K562 (cell line): ENCODE data around the gene KRTAP10-6. TPM values are rescaled to one million over a fixed set of nuclear protein-coding genes. Genes with fewer than 3 reads are reported as not detected.
A peak's percentile ranks its signal among the peaks of the same experiment; 100 is the strongest.

Experiments used
- ATAC-seq: fragments of 200-7000 bp; cut with Tn5 transposase; 3 replicates; pipeline ENCODE4 v1.9.1; 2020; ENCODE audit warnings: moderate library complexity
- BruUV-seq: library from RNA; stranded (reverse); fragments of 400-500 nt; replicated peaks from 2 replicates; lab custom pipeline; 2021; lab: Mats Ljungman, UMichigan
- CTCF ChIA-PET: fragments of 300-600 bp; formaldehyde crosslinking; extraction: SDS; loops from one replicate; lab custom pipeline; 2021; ENCODE audit warnings: low intra/inter-chr PET ratio; lab: Yijun Ruan, JAX
- POLR2A ChIA-PET: fragments of 300-600, 350-650 bp; sonication (Branson Sonifier 250); formaldehyde crosslinking; extraction: SDS; loops from one replicate; lab custom pipeline; 2021; ENCODE audit warnings: antibody characterized with exemption, inconsistent platforms; lab: Yijun Ruan, JAX
- DNase-seq, 4 experiments: peaks; one replicate each; pipeline versions ENCODE4 v3.0.0 to v3.0.0-alpha.2; 2011 to 2018; ENCODE audit warnings: low spot score in 3 of 4, mixed read lengths in 3 of 4; ENCODE audit errors: extremely low read depth in 1 of 4
- FAIRE-seq: peaks from 2 replicates; lab custom pipeline; 2011; peaks lifted over from hg19 to GRCh38; lab: Jason Lieb, UNC
- H2AFZ ChIP-seq: 2 replicates; pipeline ENCODE4 v1.6.0; 2011; ENCODE audit warnings: low read depth, low read length, control low read depth, inconsistent platforms
- H3K27ac ChIP-seq: fragments of 200-600 bp; 3 replicates; pipeline ENCODE4 v1.8.0; 2011; ENCODE audit warnings: low read depth, mild to moderate bottlenecking, control low read depth, inconsistent platforms, low read length, moderate library complexity, mixed read lengths; ENCODE audit errors: extremely low read depth
- H3K27me3 ChIP-seq, 2 experiments: fragments of 300-600 bp in 1 of 2; 2 replicates in 1 of 2; 3 replicates in 1 of 2; pipeline versions ENCODE4 v1.6.0 to v1.8.0; 2011; ENCODE audit warnings: inconsistent platforms in 2 of 2, low read length in 2 of 2, mild to moderate bottlenecking in 1 of 2, mixed read lengths in 1 of 2, moderate library complexity in 1 of 2; ENCODE audit not compliant: control insufficient read depth in 2 of 2, insufficient read depth in 2 of 2
- H3K36me3 ChIP-seq: fragments of 300-600 bp; 3 replicates; pipeline ENCODE4 v1.8.0; 2011; ENCODE audit warnings: mild to moderate bottlenecking, low read length, inconsistent platforms; ENCODE audit not compliant: control insufficient read depth, insufficient read depth
- H3K4me1 ChIP-seq, 2 experiments: fragments of 200-600 bp in 1 of 2; replicated peaks in 1 of 2; 2 replicates in 1 of 2; 3 replicates in 1 of 2; pipeline versions ENCODE4 v1.5.1 to v1.8.0; 2011; ENCODE audit warnings: inconsistent platforms in 2 of 2, low read length in 2 of 2, mild to moderate bottlenecking in 1 of 2, mixed read lengths in 1 of 2, moderate library complexity in 1 of 2; ENCODE audit not compliant: control insufficient read depth in 2 of 2, insufficient read depth in 2 of 2
- H3K4me2 ChIP-seq: 2 replicates; pipeline ENCODE4 v1.6.1; 2011; ENCODE audit warnings: low read length, control low read depth, inconsistent platforms, mixed read lengths; ENCODE audit not compliant: insufficient read depth
- H3K4me3 ChIP-seq: fragments of 200-600 bp; sonication (generic), shearing (Covaris generic); 2 replicates; pipeline ENCODE4 v1.5.1; 2016; ENCODE audit warnings: control low read depth, inconsistent platforms
- H3K79me2 ChIP-seq: fragments of 200-600 bp; 3 replicates; pipeline ENCODE4 v1.8.0; 2011; ENCODE audit warnings: low read length, inconsistent platforms; ENCODE audit not compliant: control insufficient read depth, insufficient read depth
- H3K9ac ChIP-seq, 2 experiments: 2 replicates each; pipeline versions ENCODE4 v1.6.0 to v1.6.1; 2011; ENCODE audit warnings: low read depth in 2 of 2, low read length in 2 of 2, control low read depth in 1 of 2, inconsistent platforms in 1 of 2, mild to moderate bottlenecking in 1 of 2, mixed read lengths in 1 of 2; ENCODE audit not compliant: insufficient read depth in 1 of 2
- H3K9me1 ChIP-seq: one replicate; pipeline ENCODE4 v1.6.0; 2011; ENCODE audit warnings: inconsistent platforms, mild to moderate bottlenecking, low read length, moderate library complexity; ENCODE audit not compliant: control insufficient read depth, insufficient read depth
- H3K9me3 ChIP-seq: replicated peaks from 2 replicates; pipeline ENCODE4 v1.5.1; 2011; ENCODE audit warnings: low read depth, low read length, inconsistent platforms; ENCODE audit not compliant: control insufficient read depth, insufficient read depth
- H4K20me1 ChIP-seq: replicated peaks from 2 replicates; pipeline ENCODE4 v1.6.1; 2011; ENCODE audit warnings: low read length, inconsistent platforms, mixed read lengths; ENCODE audit not compliant: control insufficient read depth, insufficient read depth
- ELK3 ChIP-seq: fragments of 450-650 bp; formaldehyde crosslinking; IDR thresholded peaks from 2 replicates; pipeline ENCODE4 v1.4.0; 2020; ENCODE audit warnings: mild to moderate bottlenecking
- HOMEZ ChIP-seq: fragments of 250-450 bp; sonication (Bioruptor Pico); IDR thresholded peaks from 2 replicates; pipeline ENCODE4 v1.4.0; 2020; ENCODE audit warnings: mild to moderate bottlenecking, moderate library complexity
- KDM1A ChIP-seq, 2 experiments: fragments of 450-650 bp; IDR thresholded peaks; 2 replicates each; pipeline ENCODE4 v1.6.1; 2016; ENCODE audit warnings: mild to moderate bottlenecking in 2 of 2
- NR2C1 ChIP-seq, 2 experiments: fragments of 450-650 bp; IDR thresholded peaks; 2 replicates each; pipeline ENCODE4 v1.6.1; 2017; ENCODE audit warnings: mild to moderate bottlenecking in 2 of 2, antibody characterized with exemption in 1 of 2, inconsistent platforms in 1 of 2, missing compliant biosample characterization in 1 of 2, missing genetic modification characterization in 1 of 2
- NRF1 ChIP-seq, 2 experiments: fragments of 450-650 bp; IDR thresholded peaks in 1 of 2; conservative IDR thresholded peaks in 1 of 2; 2 replicates each; pipeline ENCODE4 v1.6.1; 2014; ENCODE audit warnings: mild to moderate bottlenecking in 2 of 2
- POLR3A ChIP-seq: IDR thresholded peaks from 2 replicates; pipeline ENCODE4 v1.6.1; 2011; ENCODE audit warnings: borderline replicate concordance, mild to moderate bottlenecking, moderate library complexity; ENCODE audit not compliant: insufficient read length, insufficient read depth; ENCODE audit errors: extremely low read depth
- ZNF121 ChIP-seq: sonication (generic); formaldehyde crosslinking; conservative IDR thresholded peaks from 2 replicates; pipeline ENCODE4 v1.8.0; 2022; ENCODE audit warnings: missing genetic modification reagents
- ZNF133 ChIP-seq: fragments of 250-450 bp; sonication (Bioruptor Pico); IDR thresholded peaks from 2 replicates; pipeline ENCODE4 v1.4.0; 2020; ENCODE audit warnings: mild to moderate bottlenecking
- WGBS: fragments of 100-300 bp; shearing (Covaris generic); methylation state at CpG from one replicate; pipeline ENCODE4 v1.1.6; 2016; ENCODE audit warnings: low coverage, mixed read lengths; ENCODE audit not compliant: insufficient coverage; ENCODE audit errors: missing lambda C conversion rate; 5-methylcytosine and 5-hydroxymethylcytosine counted together
- in situ Hi-C: fragments of 300-500 bp; cut with MboI; formaldehyde crosslinking; loops from 4 replicates; pipeline ENCODE4 v1.15.0; 2018; ENCODE audit warnings: inconsistent platforms, mixed read lengths
- intact Hi-C: fragments of 100-400 bp; cut with micrococcal nuclease; formaldehyde crosslinking; loops from 2 replicates; pipeline ENCODE4 v1.14.2; 2022
- polyA plus RNA-seq, 8 experiments: library from polyadenylated mRNA; depleted of rRNA in 4 of 8; stranded (reverse) in 5 of 8; unstranded in 3 of 8; fragments of >200 nt; fragmentation: Nextera tagmentation in 2 of 8; fragmentation: Illumina TruSeq in 1 of 8; extraction: Ambion mirVana in 2 of 8; extraction: Trizol in 1 of 8; gene quantifications; 2 replicates each; pipeline versions ENCODE4 v1.2.1 to v1.2.3, GENCODE V29; 2011 to 2014; ENCODE audit warnings: inconsistent platforms in 1 of 8, missing spikeins in 1 of 8
- total RNA-seq, 7 experiments: library from RNA; depleted of rRNA in 6 of 7; stranded (reverse); fragments of >200 nt in 6 of 7; fragmentation: Illumina TruSeq in 2 of 7; extraction: Trizol in 2 of 7; gene quantifications; 2 replicates each; pipeline versions ENCODE4 v1.2.1 to v1.2.3, GENCODE V29; 2011 to 2021; ENCODE audit warnings: low replicate concordance in 1 of 7
- TF ChIP-seq, protein P1 (sequence below): fragments of 450-650 bp; IDR thresholded peaks from 2 replicates; pipeline ENCODE4 v1.6.1; 2016; ENCODE audit warnings: low read depth, mild to moderate bottlenecking, moderate library complexity

KRTAP10-6 gene
- total and polyA plus RNA-seq, 9 of the 15 experiments (the other 6 are each of a cell fraction or from before 2014, with no cell fraction given) = not detected

DNA sequence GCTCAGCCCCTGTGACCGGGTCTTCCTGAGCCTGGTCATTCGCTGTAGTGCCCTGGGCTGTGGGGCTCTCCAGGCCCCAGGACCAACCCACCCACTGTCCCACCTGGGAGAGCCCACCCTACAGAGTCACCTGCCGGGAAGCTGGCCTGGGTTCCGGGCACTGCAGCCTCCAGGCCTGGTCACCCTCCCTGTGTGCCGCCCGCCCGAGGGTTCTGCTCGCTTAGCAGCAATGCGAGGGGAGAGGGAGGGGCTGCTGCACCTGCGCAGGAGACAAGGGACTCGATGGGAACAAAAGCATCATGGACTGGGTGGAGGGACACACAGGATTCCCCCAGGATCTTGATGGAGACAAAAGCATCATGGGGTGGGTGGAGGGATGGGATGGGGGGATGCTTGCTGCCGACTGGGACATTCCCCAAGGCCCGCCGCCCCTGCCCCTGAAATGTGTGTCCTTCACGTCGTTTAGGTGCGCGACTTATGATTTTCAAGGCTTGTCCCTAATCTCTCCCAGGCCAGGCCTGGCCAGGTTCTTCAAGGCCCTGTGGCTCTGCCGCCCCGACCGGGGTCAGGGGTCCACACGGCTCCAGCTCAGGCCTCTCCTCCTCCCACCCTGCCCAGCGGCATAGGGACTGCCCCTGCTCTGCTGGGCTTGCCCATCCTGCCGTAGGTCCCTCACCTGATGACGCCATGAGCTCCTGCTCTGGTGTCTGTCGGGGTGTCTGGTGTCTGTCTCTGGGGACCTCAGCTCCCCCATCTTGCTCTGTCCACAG, 21.3 kb upstream of the KRTAP10-6 start:
- H3K4me3 ChIP-seq = no peak overlapping the region
- FAIRE-seq = no peak
- H3K27ac ChIP-seq = no peak overlapping the region
- peaks cover 0 to 10% of the 10 kb centered on the region in 2 experiments; a peak in 2 of 5 replicates for H3K4me1 ChIP-seq
- in situ Hi-C loops (no loop called here), intact Hi-C loops (no loop called here)
- peaks cover 3% of the 10 kb centered on the region for H3K9me1 ChIP-seq
- H3K36me3 ChIP-seq = no peaks in the 10 kb centered on the region
- peaks cover 14 to 44% of the 10 kb centered on the region in 2 experiments; a peak in 4 of 5 replicates for H3K27me3 ChIP-seq
- no peaks in the 10 kb centered on the region for H3K79me2 ChIP-seq
- no TSS peak for BruUV-seq
- DNase-seq = no peak
- CTCF ChIA-PET = no interaction called here
- H3K9ac ChIP-seq = peak overlapping the region in 1 of 2 experiments; percentile 35; a peak in 1 of 4 replicates
- H2AFZ ChIP-seq = no peak overlapping the region
- H3K4me2 ChIP-seq = no peak overlapping the region
- H3K9me3 ChIP-seq = no peaks in the 10 kb centered on the region; the same call in 1 of the 2 replicates
- POLR2A ChIA-PET = no interaction called here
- 2% methylated on average over 26 of the region's 26 CpGs for WGBS
- no peak for ATAC-seq
- H4K20me1 ChIP-seq = no peaks in the 10 kb centered on the region
- TF ChIP-seq ZNF121 (CRISPR knock-in tag) = no peak
- peak in 1 of 2 experiments; percentile 35; a peak in 2 of 4 replicates for TF ChIP-seq NRF1 (conservative IDR thresholded peaks at IDR 0.05 in 1 of 2, IDR thresholded peaks at IDR 0.05 in 1 of 2)
- no peak for TF ChIP-seq ZNF133 (CRISPR knock-in tag)

GRCh38 chr21:44612669-44613229, 20.4 kb upstream of the KRTAP10-6 start:
- H2AFZ ChIP-seq = no peak overlapping the region
- H4K20me1 ChIP-seq = no peaks in the 10 kb centered on the region
- no peak overlapping the region for H3K4me3 ChIP-seq
- CTCF ChIA-PET = no interaction called here
- H3K4me1 ChIP-seq = peaks cover 0 to 10% of the 10 kb centered on the region in 2 experiments; a peak in 2 of 5 replicates
- no peak overlapping the region for H3K9ac ChIP-seq
- POLR2A ChIA-PET = no interaction called here
- H3K9me3 ChIP-seq = no peaks in the 10 kb centered on the region; the same call in none of the 2 replicates
- H3K27me3 ChIP-seq = peaks cover 14 to 44% of the 10 kb centered on the region in 2 experiments; a peak in 4 of 5 replicates
- H3K9me1 ChIP-seq = peaks cover 3% of the 10 kb centered on the region
- H3K27ac ChIP-seq = no peak overlapping the region
- WGBS = 0% methylated on average over 8 of the region's 13 CpGs
- H3K4me2 ChIP-seq = no peak overlapping the region
- no TSS peak for BruUV-seq
- no peaks in the 10 kb centered on the region for H3K36me3 ChIP-seq
- no peak for FAIRE-seq
- in situ Hi-C loops (no loop called here), intact Hi-C loops (no loop called here)
- ATAC-seq = no peak
- no peaks in the 10 kb centered on the region for H3K79me2 ChIP-seq
- no peak for DNase-seq
- TF ChIP-seq POLR3A (no peak), ELK3 (CRISPR knock-in tag) (no peak), HOMEZ (CRISPR knock-in tag) (no peak), NR2C1 (IDR thresholded peaks at IDR 0.05) (no peak), NR2C1 (tag; IDR thresholded peaks at IDR 0.05) (no peak), KDM1A (IDR thresholded peaks at IDR 0.05) (no peak)
- TF ChIP-seq, protein P1, sequence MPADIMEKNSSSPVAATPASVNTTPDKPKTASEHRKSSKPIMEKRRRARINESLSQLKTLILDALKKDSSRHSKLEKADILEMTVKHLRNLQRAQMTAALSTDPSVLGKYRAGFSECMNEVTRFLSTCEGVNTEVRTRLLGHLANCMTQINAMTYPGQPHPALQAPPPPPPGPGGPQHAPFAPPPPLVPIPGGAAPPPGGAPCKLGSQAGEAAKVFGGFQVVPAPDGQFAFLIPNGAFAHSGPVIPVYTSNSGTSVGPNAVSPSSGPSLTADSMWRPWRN = no peak
